NCI-H748 treated with DMSO at 0.1 percent for 48 hours (cell line): ENCODE measurements around the gene SELENOS.

Experiments
- DNase-seq: peaks from one replicate; lab custom pipeline; 2025; lab: John Stamatoyannopoulos, UW

Gene SELENOS

GRCh38 chr15:101277038-101277822 lies at the start of gene SELENOS:
TSS of gene SELENOS (minus strand) at chr15:101277485. CDS start at chr15:101277417, 68 bp downstream.
- peak; percentile 57 for DNase-seq

GRCh38 chr15:101326462-101327146 lies 49.3 kb upstream of the SELENOS start:
- DNase-seq, result no peak

DNA sequence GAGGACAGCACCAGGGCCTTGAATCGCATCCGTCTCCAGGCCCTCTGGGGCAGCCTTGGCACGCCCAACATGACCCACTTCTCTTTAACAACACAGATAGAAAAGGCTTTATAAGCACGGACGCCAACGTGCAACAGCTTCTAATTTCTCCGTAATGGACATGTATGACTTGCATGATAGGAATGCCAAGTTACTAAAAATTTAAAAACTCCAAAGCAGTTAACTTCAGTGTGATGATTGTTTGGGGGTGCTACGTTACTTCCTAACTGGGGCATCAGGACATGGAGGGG lies 48.7 kb upstream of the SELENOS start:
- DNase-seq, result no peak

GRCh38 chr15:101325263-101326025 lies 48.2 kb upstream of the SELENOS start:
- DNase-seq, result no peak

DNA sequence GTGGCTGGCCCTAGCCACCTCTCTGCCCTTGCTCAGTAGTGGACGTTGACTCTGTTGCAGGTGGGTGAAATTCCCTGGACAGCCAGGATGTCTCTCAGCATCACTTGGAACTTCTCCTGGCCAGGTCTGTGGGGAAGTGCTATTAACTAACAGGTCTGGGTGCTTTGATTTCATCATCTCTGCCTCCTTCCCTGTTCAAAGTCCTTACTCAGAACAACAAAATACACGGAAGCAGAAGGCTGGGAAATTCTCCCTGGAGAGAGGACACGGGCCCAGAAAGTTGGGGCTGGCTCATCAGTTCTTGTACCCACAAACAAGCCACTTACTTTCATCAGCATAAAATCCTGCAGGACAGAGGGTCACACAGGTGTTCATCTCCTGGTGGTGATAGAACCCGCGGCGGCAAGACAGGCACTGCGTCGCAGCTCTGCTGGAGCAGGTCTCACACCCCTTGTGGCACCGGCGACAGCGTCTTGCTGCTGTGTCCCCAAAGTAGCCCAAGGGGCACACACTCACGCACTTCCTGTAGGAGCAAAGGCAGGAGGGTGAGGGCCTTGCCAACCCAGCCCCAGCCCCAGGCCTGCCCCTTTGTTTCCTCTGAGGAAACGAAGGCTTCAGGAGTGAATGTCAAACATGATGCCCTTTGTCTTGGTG lies 47.4 kb upstream of the SELENOS start:
- no peak for DNase-seq

DNA sequence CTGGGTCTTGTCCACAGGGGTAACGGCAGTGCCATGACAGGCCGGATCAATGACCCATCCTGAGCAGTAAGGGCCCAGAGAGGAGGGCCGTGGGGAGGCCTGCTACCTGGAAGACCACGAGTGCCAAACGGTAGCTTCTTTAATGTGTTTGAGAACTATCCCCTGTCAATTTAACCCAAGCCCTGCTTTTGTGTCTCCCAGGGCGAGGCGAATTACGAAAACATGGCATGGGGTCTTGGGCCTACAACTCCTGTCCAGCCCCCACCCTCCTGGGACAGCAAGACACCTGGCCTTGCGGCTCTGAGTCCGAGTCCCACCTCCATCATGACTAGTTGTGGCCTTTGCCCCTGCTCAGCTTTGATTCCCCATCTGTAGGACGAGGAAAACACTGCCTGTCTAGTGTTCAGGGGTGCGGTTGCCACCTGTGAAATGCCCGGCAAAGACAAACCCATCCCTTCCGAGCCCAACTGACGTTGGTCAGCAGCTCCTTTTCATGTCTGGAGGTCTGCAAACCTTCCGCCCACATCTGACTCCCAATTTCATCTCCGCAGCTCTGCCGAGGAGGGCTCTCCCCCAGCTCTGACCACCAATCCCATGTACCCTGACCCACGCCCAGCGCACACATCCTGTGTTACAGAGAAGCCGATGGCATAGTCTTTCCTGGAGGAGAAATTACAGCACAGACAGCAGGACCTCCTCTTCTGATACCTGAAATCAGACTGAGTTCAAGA lies 46.7 kb upstream of the SELENOS start:
- no peak for DNase-seq

DNA sequence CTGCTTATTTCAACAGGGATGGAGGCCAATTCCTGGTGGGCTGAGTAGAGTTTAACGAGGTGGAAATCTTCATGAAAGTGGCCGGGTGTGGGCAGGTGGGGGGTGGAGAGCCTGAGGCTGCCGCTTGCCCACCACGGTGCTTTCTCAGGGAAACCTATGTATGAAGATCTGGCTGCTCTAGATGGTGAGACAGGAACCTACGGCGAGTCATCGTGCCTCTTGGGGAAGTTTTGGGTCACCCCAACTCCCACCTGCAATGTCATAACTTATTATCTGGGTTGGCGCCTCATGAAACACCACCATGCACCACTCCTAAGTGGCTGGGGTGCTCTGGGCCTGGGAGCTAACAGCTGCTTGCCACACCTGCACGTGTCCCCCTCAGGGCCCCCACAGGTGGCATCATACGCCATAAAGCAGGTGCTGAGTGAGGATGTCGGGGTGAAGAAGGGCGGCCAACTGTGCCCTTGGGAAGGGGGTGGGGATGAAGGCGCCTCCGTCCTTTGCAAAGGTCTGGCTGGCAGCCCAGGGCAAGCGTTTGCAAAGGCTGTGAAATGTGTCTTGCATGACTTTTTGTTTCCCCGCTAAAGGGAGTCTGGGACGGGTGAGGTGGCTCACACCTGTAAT lies 45.7 kb upstream of the SELENOS start:
- no peak for DNase-seq

DNA sequence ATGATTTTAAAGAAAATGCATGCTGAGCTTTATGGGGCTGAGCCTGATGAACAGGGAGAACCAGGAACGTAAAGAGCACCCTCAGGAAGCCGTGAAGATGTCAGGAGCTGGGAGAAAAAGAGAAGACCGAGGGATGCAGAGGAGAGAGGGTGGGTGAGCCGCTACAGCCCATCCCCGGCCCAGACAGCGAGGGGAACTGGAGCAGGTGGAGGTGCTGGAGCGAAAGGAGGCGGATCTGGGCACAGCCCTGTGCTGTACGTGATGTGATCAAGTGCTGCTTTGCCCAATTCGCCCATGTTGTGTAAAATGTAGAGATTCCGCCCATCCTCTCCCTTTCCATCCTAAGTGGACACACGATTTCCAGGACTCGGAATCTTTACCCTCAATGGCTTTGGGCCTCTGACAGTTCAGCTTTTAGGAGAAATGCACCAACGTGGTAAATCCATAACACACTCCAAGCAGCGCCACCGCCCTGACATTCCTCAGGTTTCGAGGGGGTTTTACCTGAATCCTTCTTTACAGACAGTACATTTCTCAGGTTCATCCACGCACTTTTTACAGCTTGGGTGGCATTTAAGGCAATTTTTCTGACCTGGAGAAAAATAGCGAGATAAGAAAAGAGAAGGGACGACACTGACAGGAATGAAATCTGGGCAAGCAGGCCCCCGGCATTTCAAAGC lies 44.9 kb upstream of the SELENOS start:
- DNase-seq, result no peak

GRCh38 chr15:101320501-101321052 lies 43.3 kb upstream of the SELENOS start:
- no peak for DNase-seq

DNA sequence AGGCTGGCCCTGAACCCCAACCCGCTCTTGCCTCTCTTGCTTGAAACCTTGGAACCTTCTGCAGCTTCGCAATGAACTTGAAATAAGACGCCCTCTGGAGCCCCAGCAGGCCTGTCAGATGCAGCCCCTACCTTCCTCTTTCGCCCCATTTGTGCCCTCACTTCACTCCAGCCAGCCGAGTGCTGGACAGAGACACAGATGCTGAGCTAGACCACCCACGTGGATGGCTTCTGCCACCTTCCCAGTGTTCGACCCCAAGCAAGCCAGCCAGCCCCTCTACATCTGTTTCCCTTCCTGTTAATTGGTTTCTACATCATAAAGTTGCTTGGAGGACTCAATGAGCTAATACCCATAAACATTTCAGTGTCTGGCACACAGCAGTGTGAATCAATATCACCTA lies 41.6 kb upstream of the SELENOS start:
- DNase-seq, result no peak

DNA sequence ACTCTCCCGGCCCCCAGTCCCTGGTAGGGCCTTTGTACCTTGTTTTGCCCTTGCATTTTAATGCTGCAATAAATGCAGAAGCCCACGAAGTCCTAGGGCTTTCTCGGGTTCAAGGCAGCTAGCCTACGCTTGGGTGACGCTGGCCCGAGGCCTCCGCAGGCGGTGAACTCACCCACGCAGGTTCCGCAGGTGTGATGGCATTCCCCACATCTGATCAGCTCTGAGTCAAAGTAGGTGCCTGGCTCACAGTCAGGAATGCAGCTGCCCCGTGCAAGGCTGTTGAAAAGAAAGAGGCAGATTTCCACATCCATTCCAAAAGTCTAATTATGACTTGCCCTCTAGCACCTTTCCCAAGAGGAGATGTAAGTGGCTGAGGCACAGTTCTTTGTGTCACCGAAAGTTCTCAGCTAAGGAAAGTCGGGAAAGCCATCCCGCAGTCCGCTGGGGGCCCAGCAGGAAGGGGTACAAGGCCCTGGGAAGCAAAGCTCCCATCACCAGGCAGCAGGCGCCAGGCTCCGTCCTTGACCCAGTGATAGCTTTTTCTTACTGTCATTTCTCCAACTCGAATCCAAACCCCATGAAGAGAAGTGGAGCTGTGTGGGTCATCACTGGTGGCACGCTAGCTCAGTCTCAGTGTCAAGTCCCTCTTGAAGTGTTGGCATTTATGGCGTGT lies 41.0 kb upstream of the SELENOS start:
- no peak for DNase-seq

DNA sequence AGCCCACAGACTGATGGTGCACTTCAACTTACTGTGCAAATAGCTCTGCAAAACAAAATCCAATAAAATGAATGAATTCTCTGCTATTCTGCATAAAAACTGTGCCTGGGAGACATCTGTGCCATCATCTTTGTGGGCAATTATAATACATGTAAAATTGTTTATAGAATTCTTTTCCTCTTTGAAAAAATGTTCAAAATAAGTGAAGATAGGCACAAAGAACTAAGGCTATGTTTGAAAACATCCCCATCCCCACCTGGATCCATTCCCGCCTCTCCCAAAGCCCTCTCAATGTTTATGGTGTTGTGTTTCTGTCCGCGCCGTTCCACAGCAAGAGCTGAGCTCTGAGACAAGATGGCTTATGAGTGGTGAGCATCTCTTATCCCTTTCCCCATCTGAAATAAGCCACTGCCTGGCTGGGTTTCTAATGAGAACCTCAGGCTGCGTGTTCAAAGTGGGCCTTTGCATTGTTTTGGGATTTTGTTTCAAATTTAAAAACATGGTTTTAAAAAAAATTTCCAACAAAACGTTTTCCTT lies 40.1 kb upstream of the SELENOS start:
- DNase-seq, result no peak

GRCh38 chr15:101316529-101316928 lies 39.2 kb upstream of the SELENOS start:
- no peak for DNase-seq

DNA sequence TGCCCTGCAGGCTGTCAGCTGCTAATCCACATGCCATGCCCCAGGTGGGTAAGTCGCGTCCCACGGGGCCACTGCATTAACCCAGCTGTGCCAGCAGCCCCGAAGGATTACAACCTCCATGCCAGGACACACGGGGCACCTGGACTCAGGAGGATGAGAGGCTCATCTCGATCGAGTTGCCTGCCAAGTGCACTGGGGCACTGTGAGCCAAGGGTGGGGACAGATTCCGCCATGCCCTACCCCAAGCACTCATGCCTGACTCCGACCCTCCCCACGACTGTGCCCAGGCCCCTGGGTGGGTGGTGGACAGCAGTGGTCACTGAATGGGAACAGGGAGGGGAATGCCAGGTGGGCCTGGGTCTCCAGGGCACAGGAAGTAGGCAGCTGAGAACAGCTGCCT lies 38.5 kb upstream of the SELENOS start:
- DNase-seq, result no peak

GRCh38 chr15:101314336-101315125 lies 37.2 kb upstream of the SELENOS start:
- DNase-seq, result no peak

- no peak for DNase-seq
Observed at GRCh38 chr15:101313041-101313761, 35.9 kb upstream of the SELENOS start.

GRCh38 chr15:101310508-101310907 lies 33.2 kb upstream of the SELENOS start:
- DNase-seq, result no peak

GRCh38 chr15:101310161-101310480 lies 32.8 kb upstream of the SELENOS start:
- DNase-seq, result no peak
